ENCODE data around the gene DPYD. TPM values are rescaled to one million over a fixed set of nuclear protein-coding genes. Genes with fewer than 3 reads are reported as not detected.

DPYD gene
- total and polyA plus RNA-seq, 7 donors: 6.0 to 56.1 (median 40.2) TPM

DNA sequence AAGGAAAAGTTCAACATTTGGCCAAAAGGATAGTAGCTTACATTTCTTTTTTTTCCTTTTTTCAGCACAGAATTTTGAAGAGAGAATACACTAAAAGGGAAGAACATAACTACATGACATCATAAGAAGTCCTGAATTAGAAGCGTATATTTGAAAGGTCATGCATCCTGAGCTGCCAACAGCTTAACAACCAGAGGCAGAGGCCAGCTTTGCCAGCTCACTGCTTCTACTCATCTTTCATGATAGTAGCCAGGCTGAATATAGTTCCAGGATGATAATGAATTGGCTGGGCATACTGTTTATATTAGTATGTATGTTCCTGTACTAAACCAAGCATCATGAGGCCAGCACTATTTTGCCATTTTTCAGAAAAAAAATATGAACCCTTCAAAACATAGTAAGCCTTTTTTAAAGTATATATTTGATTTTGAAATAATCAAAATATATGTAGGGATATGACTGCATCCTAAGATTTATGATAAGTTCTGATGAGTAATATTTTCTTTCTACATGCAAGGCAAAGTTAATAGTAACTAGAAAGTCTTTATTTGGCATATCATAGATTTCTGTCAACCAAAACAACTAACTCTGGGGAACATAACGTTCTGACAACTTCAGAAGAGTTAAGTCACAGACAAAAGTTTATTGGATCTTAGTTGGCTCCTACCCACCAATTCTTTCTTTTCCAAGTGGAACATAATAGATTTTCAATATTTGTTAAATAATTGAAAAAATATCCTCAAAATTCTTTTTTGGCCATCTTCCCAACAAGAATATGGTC is 123.2 kb downstream of the DPYD start:
- H3K27me3 ChIP-seq: no peaks in the 10 kb centered on the region
- no peak for DNase-seq
- H3K9me3 ChIP-seq: no peaks in the 10 kb centered on the region
- peak overlapping the region in 3 of 4 donors; percentile 33 to 67 (median 51) for H3K27ac ChIP-seq
- 76 to 78% methylated on average over 2 of the region's 2 CpGs for WGBS, 2 donors
- H3K4me1 ChIP-seq: peaks cover 0 to 25% (median 20%) of the 10 kb centered on the region in 4 donors
- TF ChIP-seq EP300 (IDR thresholded peaks at IDR 0.05): peak in 2 of 4 donors; percentile 57 to 59
- TF ChIP-seq, protein P1, sequence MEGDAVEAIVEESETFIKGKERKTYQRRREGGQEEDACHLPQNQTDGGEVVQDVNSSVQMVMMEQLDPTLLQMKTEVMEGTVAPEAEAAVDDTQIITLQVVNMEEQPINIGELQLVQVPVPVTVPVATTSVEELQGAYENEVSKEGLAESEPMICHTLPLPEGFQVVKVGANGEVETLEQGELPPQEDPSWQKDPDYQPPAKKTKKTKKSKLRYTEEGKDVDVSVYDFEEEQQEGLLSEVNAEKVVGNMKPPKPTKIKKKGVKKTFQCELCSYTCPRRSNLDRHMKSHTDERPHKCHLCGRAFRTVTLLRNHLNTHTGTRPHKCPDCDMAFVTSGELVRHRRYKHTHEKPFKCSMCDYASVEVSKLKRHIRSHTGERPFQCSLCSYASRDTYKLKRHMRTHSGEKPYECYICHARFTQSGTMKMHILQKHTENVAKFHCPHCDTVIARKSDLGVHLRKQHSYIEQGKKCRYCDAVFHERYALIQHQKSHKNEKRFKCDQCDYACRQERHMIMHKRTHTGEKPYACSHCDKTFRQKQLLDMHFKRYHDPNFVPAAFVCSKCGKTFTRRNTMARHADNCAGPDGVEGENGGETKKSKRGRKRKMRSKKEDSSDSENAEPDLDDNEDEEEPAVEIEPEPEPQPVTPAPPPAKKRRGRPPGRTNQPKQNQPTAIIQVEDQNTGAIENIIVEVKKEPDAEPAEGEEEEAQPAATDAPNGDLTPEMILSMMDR (IDR thresholded peaks at IDR 0.05): no peak
- peak in 3 of 4 donors; percentile 26 to 63 (median 59) for TF ChIP-seq POLR2AphosphoS5 (IDR thresholded peaks at IDR 0.05)
- H3K36me3 ChIP-seq: no peaks in the 10 kb centered on the region
- no peak overlapping the region for H3K4me3 ChIP-seq
- intact Hi-C loops (cut with DNase I): no loop called here

DNA sequence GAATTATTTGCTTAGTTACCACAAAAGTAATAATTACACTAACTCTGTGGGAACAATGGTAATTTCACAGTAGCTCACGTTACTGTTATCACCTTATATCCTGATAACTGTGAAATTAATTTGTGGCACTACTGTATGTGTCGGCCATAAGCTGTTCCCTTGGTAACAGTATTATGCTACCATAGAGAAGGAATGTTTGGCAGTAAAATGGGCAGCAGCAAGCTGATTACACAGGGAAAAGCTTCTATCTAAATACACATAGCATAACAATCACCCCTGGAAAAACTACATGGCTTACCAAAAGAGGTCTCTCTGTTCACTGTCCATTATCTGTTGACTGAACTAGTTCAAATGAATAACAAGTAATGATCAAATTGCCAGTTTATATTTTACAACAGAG is 124.1 kb downstream of the DPYD start:
- peaks cover 0 to 25% (median 20%) of the 10 kb centered on the region in 4 donors for H3K4me1 ChIP-seq
- TF ChIP-seq POLR2A (IDR thresholded peaks at IDR 0.05): no peak
- no peak for TF ChIP-seq EP300 (IDR thresholded peaks at IDR 0.05)
- TF ChIP-seq, protein P1 (IDR thresholded peaks at IDR 0.05): no peak
- no peak for TF ChIP-seq POLR2AphosphoS5 (IDR thresholded peaks at IDR 0.05)
- intact Hi-C loops (cut with DNase I): no loop called here
- no peaks in the 10 kb centered on the region for H3K36me3 ChIP-seq
- no peaks in the 10 kb centered on the region for H3K9me3 ChIP-seq
- no peaks in the 10 kb centered on the region for H3K27me3 ChIP-seq
- peak overlapping the region in 3 of 4 donors; percentile 33 to 67 (median 51) for H3K27ac ChIP-seq
- no peak overlapping the region for H3K4me3 ChIP-seq
- 21 to 65% methylated on average over 2 of the region's 2 CpGs for WGBS, 2 donors
- DNase-seq: no peak

DNA sequence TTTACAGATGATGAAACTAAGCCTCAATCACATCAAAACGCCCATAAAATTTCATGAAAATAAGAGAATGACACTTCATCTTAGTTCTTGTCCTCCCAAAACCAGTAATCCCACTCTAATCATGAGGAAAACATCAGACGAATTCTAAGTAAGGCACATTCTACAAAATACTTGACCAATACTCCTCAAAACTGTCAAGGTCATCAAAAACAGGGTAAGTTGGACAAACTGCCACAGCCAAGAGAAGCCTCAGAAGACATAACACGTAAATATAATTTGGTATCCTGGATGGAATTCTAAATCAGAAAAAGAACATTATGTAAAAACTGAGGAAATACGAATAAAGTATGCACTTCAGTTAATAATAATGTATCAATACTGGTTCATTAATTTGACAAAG is 128.2 kb downstream of the DPYD start:
- no peak for TF ChIP-seq POLR2AphosphoS5 (IDR thresholded peaks at IDR 0.05)
- Histone ChIP-seq H3K36me3 (no peaks in the 10 kb centered on the region), H3K27me3 (no peaks in the 10 kb centered on the region), H3K4me1 (peaks cover 0 to 16% (median 14%) of the 10 kb centered on the region in 4 donors), H3K4me3 (no peak overlapping the region), H3K9me3 (no peaks in the 10 kb centered on the region), H3K27ac (no peak overlapping the region)
- intact Hi-C loops (cut with DNase I): no loop called here
- 91% methylated on average over 4 of the region's 4 CpGs for WGBS, 2 donors
- DNase-seq: no peak

DNA sequence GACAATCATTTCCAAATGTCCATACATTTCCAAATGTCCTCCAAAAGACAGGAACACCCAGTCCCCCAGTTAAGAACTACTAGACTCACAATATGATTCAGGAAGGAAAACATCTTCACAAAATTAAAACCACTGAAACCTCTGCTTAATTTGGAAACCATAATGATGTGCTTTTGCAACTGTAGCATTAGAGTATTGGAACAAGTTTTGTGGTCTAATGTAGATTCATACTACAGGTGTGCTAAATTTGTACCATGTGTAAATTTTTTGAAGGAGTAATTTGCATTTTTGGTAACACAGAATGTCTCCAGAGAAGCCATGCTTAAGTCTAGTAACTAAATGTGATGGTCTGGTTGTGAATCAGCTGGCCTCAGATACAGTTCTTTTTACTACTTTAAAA is 129.6 kb downstream of the DPYD start:
- Histone ChIP-seq H3K36me3 (no peaks in the 10 kb centered on the region), H3K27ac (no peak overlapping the region)
- intact Hi-C loops (cut with DNase I): no loop called here

DNA sequence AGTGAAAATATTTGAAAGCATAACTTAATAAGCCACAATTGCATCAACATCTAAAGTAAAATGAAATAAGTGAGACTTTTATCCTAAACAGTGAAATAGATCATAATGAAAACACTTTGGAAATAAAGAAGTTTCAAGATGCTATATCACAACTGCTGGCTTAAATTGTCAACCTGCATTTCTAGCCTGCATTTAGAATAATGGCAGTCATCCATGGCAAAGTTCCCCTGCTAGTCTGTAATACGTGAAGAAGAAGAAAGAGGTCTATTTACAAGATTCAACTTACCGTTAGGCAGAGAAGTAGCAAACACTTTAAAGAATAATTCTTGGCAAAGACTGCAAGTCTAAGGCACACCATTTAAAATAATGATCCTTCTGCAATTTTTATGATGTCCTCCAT is 133.6 kb downstream of the DPYD start:
- TF ChIP-seq POLR2AphosphoS5 (IDR thresholded peaks at IDR 0.05) (no peak), EP300 (IDR thresholded peaks at IDR 0.05) (no peak), POLR2A (IDR thresholded peaks at IDR 0.05) (no peak)
- TF ChIP-seq, protein P1 (IDR thresholded peaks at IDR 0.05): no peak
- WGBS, 2 donors: 73 to 91% methylated on average over 2 of the region's 2 CpGs
- Histone ChIP-seq H3K27me3 (no peaks in the 10 kb centered on the region), H3K4me1 (peaks cover 0 to 9% (median 2%) of the 10 kb centered on the region in 4 donors), H3K4me3 (no peak overlapping the region), H3K9me3 (no peaks in the 10 kb centered on the region), H3K27ac (no peak overlapping the region), H3K36me3 (no peaks in the 10 kb centered on the region)
- intact Hi-C loops (cut with DNase I): no loop called here
- no peak for DNase-seq

More for the DNA sequence above, 129.6 kb downstream of the DPYD start:
- Histone ChIP-seq H3K9me3 (no peaks in the 10 kb centered on the region), H3K27me3 (no peaks in the 10 kb centered on the region), H3K4me3 (no peak overlapping the region), H3K4me1 (peaks cover 0 to 11% (median 3%) of the 10 kb centered on the region in 4 donors)
- no peak for DNase-seq
- TF ChIP-seq EP300 (IDR thresholded peaks at IDR 0.05): no peak
- TF ChIP-seq, protein P1 (IDR thresholded peaks at IDR 0.05): no peak
- TF ChIP-seq POLR2AphosphoS5 (IDR thresholded peaks at IDR 0.05): no peak
- TF ChIP-seq POLR2A (IDR thresholded peaks at IDR 0.05): no peak

Measured in sigmoid colon (tissue), 7 donors.